ENCODE measurements around the gene ATG7.

- no peak for TF ChIP-seq POLR2A (IDR thresholded peaks at IDR 0.05)
- TF ChIP-seq CTCF (IDR thresholded peaks at IDR 0.05): no peak
Observed at GRCh38 chr3:11570251-11570650, 298.1 kb downstream of the ATG7 start.

Measured in uterus (tissue), 2 donors.